SU-DHL-6 (cell line): ENCODE results near the gene PLIN4.

ENCODE experiments used
- H2AFZ ChIP-seq: fragments of 200-600 bp; sonication (generic); 2 replicates; pipeline ENCODE4 v1.6.1; 2014; ENCODE audit warnings: low read depth, mild to moderate bottlenecking, moderate library complexity, mixed read lengths, antibody characterized with exemption, low read length; ENCODE audit not compliant: severe bottlenecking
- H3F3A ChIP-seq: fragments of 200-600 bp; shearing (Covaris generic); 2 replicates; pipeline ENCODE4 v1.6.0; 2016; ENCODE audit warnings: antibody characterized with exemption, mild to moderate bottlenecking; ENCODE audit not compliant: insufficient read depth
- H3K27ac ChIP-seq: fragments of 200-600 bp; sonication (generic); 2 replicates; pipeline ENCODE4 v1.5.1; 2016; ENCODE audit warnings: low read depth, mild to moderate bottlenecking, low read length, moderate library complexity, mixed read lengths
- H3K27me3 ChIP-seq: fragments of 200-600 bp; sonication (generic), shearing (Covaris generic); 2 replicates; pipeline ENCODE4 v1.6.0; 2014; ENCODE audit warnings: mild to moderate bottlenecking, low read length
- H3K36me3 ChIP-seq: fragments of 200-600 bp; sonication (generic); 2 replicates; pipeline ENCODE4 v1.6.1; 2014; ENCODE audit warnings: mild to moderate bottlenecking, low read length, mixed read lengths
- H3K4me2 ChIP-seq: fragments of 300-600, 200-600 bp; shearing (Covaris generic), sonication (generic); 2 replicates; pipeline ENCODE4 v1.6.0; 2014; ENCODE audit warnings: low read length, low read depth, mild to moderate bottlenecking; ENCODE audit not compliant: poor library complexity, severe bottlenecking
- H3K4me3 ChIP-seq: fragments of 200-600 bp; sonication (generic); 2 replicates; pipeline ENCODE4 v1.5.1; 2014; ENCODE audit warnings: antibody characterized with exemption, low read length, mild to moderate bottlenecking, mixed read lengths; ENCODE audit not compliant: insufficient read depth, poor library complexity, severe bottlenecking
- H3K79me2 ChIP-seq: fragments of 200-600 bp; sonication (generic); 2 replicates; pipeline ENCODE4 v1.6.1; 2014; ENCODE audit warnings: mild to moderate bottlenecking, low read length, moderate library complexity; ENCODE audit not compliant: insufficient read depth
- H3K9ac ChIP-seq: fragments of 200-600 bp; sonication (generic); 2 replicates; pipeline ENCODE4 v1.7.0; 2014; ENCODE audit warnings: mild to moderate bottlenecking, low read length
- H3K9me2 ChIP-seq: fragments of 200-600 bp; sonication (generic); replicated peaks from 2 replicates; pipeline ENCODE4 v1.6.1; 2014; ENCODE audit warnings: low read length; ENCODE audit not compliant: insufficient read depth
- H3K9me3 ChIP-seq: fragments of 200-600 bp; sonication (generic); 2 replicates; pipeline ENCODE4 v1.6.1; 2014; ENCODE audit warnings: low read length, mixed read lengths; ENCODE audit not compliant: insufficient read depth
- H4K20me1 ChIP-seq: fragments of 200-600 bp; sonication (generic); 2 replicates; pipeline ENCODE4 v1.6.1; 2014; ENCODE audit warnings: low read depth, mild to moderate bottlenecking, antibody characterized with exemption, low read length, moderate library complexity, mixed read lengths
- CTCF ChIP-seq: fragments of 200-600 bp; sonication (generic); IDR thresholded peaks from one replicate; pipeline ENCODE4 v1.5.1; 2017; ENCODE audit warnings: antibody characterized with exemption, mild to moderate bottlenecking, low read length, moderate library complexity; ENCODE audit not compliant: insufficient read depth, poor library complexity, severe bottlenecking
- EZH2phosphoT487 ChIP-seq: fragments of 200-600 bp; sonication (generic), shearing (Covaris generic); conservative IDR thresholded peaks from 2 replicates; pipeline ENCODE4 v1.6.1; 2018; ENCODE audit warnings: mild to moderate bottlenecking, antibody characterized with exemption, low read length, moderate library complexity, mixed read lengths

PLIN4 gene

GRCh38 chr19:4474514-4475022 lies 43.7 kb downstream of the PLIN4 start:
- Histone ChIP-seq H4K20me1 (no peaks in the 10 kb centered on the region), H3K27ac (no peak overlapping the region), H3K9me3 (no peaks in the 10 kb centered on the region), H3K36me3 (no peaks in the 10 kb centered on the region), H3F3A (no peaks in the 10 kb centered on the region), H3K9me2 (no peaks in the 10 kb centered on the region), H3K79me2 (peaks cover 23% of the 10 kb centered on the region), H3K4me3 (peak overlapping the region; percentile 99), H3K27me3 (no peaks in the 10 kb centered on the region), H3K4me2 (peak overlapping the region; percentile 89), H3K9ac (peak overlapping the region; percentile 95), H2AFZ (peak overlapping the region; percentile 37)
- TF ChIP-seq EZH2phosphoT487 = no peak

- Histone ChIP-seq H3K27ac (no peak overlapping the region), H2AFZ (peak overlapping the region; percentile 37), H3K4me3 (peak overlapping the region; percentile 99)
Measured at GRCh38 chr19:4473763-4474513, 44.3 kb downstream of the PLIN4 start.

GRCh38 chr19:4473011-4473762 lies 45.1 kb downstream of the PLIN4 start:
- no peak overlapping the region for H2AFZ ChIP-seq
- H3K4me2 ChIP-seq = peak overlapping the region; percentile 89
- no peaks in the 10 kb centered on the region for H4K20me1 ChIP-seq
- H3K79me2 ChIP-seq = peaks cover 23% of the 10 kb centered on the region
- H3K27me3 ChIP-seq = no peaks in the 10 kb centered on the region
- no peaks in the 10 kb centered on the region for H3K9me3 ChIP-seq
- no peaks in the 10 kb centered on the region for H3K9me2 ChIP-seq
- TF ChIP-seq EZH2phosphoT487 = no peak
- TF ChIP-seq CTCF = no peak
- H3K27ac ChIP-seq = 0 out of 2 replicates have a peak overlapping the region, but pooled peaks have one; percentile 5
- H3K4me3 ChIP-seq = peak overlapping the region; percentile 99
- H3K36me3 ChIP-seq = no peaks in the 10 kb centered on the region
- H3K9ac ChIP-seq = peak overlapping the region; percentile 95
- H3F3A ChIP-seq = no peaks in the 10 kb centered on the region

More at GRCh38 chr19:4473763-4474513, 44.3 kb downstream of the PLIN4 start:
- Histone ChIP-seq H3K4me2 (peak overlapping the region; percentile 89), H4K20me1 (no peaks in the 10 kb centered on the region), H3K9me3 (no peaks in the 10 kb centered on the region), H3K79me2 (peaks cover 23% of the 10 kb centered on the region), H3F3A (no peaks in the 10 kb centered on the region), H3K9me2 (no peaks in the 10 kb centered on the region), H3K9ac (peak overlapping the region; percentile 95), H3K36me3 (no peaks in the 10 kb centered on the region), H3K27me3 (no peaks in the 10 kb centered on the region)
- TF ChIP-seq EZH2phosphoT487 = no peak
- no peak for TF ChIP-seq CTCF
